Activated T-cell treated with anti-CD3 and anti-CD28 coated beads for 4 hours (primary cell): ENCODE measurements around the gene CDC42EP4.

ENCODE experiments used
- DNase-seq: peaks from one replicate; pipeline ENCODE4 v3.0.0-alpha.2; 2020

The CDC42EP4 gene

GRCh38 chr17:73247726-73248125 lies 64.1 kb downstream of the CDC42EP4 start:
- no peak for DNase-seq

DNA sequence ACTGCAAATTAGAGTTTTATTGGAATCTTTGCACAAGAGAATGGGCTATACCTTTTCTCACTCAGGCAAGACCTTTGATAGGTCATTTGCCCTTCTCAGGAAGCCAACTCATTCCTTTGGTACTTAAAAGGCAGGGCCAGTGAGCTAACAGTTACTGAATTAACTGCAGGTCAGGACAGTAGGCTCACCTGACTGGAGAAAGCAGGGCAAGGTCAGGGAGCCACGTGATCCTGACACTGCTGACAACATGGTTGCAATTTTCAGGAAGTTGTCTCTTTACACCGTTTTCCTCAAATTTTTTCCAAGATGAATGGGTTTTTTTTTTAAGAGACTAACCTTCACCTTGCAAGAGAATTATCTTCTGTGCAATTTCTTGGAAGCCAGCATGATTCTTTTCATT lies 71.2 kb downstream of the CDC42EP4 start:
- no peak for DNase-seq

DNA sequence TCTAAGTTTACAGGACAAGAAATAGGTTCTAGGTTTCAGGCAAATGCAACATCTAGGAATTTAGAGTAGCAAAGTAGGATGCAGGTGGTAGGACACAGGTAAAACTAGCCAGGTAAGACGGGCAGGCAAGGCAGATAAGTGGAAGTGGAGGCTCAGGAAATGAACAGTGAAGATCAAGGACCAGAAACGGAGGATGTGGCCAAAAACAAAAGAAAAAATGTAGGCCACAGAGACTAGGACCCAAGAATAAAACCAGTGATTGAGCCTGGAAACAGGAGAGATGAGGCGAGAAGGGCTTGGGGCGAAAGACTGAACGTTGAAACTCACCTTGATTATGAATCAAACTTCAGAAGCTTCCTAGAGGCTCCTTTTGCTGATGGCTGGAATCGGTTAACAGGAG lies 74.1 kb downstream of the CDC42EP4 start:
- no peak for DNase-seq

DNA sequence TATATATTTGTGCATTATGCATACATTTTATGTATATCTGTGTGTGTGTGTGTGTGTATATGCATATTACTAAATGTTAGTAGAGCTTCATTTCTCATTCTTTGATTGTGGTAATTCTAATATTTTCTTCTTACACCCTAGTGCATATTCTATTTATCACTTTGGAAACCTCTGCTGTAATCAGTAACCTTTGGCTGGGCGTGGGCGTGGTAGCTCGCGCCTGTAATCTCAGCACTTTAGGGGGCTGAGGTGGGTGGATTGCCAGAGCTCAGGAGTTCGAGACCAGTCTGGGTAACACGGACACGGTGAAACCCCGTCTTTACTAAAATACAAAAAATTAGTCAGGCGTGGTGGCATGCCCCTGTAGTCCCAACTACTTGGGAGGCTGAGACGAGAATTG lies 77.1 kb downstream of the CDC42EP4 start:
- DNase-seq, result no peak
